Gastrocnemius medialis (tissue), 4 donors: ENCODE measurements around the gene LIN7C.

Experiments
- POLR2A ChIP-seq, 2 donors: fragments of 450-650 bp; IDR thresholded peaks; one replicate each; pipeline ENCODE4 v1.6.1; 2017; ENCODE audit warnings: antibody characterized with exemption in 2 of 2, mild to moderate bottlenecking in 2 of 2, moderate library complexity in 2 of 2
- TF ChIP-seq, protein P1 (sequence below), 5 experiments: fragments of 450-650 bp in 3 of 5; fragments of 200-600 bp in 2 of 5; sonication (generic) in 2 of 5; IDR thresholded peaks in 4 of 5; conservative IDR thresholded peaks in 1 of 5; 1 replicate in 4 of 5; 2 replicates in 1 of 5; pipeline ENCODE4 v1.5.1; 2016 to 2019; ENCODE audit warnings: antibody characterized with exemption in 5 of 5, mild to moderate bottlenecking in 3 of 5, moderate library complexity in 3 of 5

DNA sequence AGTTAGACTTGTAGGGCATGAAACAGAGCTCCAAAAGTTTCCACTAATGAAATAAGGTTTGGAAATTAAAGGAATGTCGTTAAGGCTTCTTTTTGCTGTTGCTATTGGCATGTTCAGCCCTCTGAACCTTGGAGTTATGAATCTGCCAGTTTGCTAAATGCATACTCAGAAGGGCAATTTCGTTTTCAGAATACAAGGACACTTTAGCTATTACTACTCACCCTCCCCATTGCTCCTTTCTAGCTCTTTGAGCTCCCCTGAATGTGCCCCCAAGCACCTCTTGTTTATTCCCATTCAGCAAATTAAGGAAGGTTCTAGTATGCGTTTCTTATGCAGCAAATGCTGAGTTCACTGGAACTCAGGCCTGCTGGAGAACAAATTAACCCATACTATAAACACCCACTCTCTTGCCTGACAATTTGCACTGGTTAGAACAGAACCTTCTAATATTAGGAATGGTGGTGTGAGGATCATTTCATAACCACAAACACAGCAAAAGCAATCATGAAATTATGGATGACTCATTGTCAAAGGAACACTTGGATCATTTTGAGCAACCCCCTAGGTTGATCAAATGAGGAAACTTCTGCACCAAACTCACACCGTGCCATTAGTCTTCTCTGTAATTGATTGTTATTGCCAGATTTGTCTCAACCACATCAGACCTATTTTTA lies 26.2 kb upstream of the LIN7C start:
- TF ChIP-seq, protein P1, sequence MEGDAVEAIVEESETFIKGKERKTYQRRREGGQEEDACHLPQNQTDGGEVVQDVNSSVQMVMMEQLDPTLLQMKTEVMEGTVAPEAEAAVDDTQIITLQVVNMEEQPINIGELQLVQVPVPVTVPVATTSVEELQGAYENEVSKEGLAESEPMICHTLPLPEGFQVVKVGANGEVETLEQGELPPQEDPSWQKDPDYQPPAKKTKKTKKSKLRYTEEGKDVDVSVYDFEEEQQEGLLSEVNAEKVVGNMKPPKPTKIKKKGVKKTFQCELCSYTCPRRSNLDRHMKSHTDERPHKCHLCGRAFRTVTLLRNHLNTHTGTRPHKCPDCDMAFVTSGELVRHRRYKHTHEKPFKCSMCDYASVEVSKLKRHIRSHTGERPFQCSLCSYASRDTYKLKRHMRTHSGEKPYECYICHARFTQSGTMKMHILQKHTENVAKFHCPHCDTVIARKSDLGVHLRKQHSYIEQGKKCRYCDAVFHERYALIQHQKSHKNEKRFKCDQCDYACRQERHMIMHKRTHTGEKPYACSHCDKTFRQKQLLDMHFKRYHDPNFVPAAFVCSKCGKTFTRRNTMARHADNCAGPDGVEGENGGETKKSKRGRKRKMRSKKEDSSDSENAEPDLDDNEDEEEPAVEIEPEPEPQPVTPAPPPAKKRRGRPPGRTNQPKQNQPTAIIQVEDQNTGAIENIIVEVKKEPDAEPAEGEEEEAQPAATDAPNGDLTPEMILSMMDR (IDR thresholded peaks at IDR 0.05 in 4 of 5, conservative IDR thresholded peaks at IDR 0.05 in 1 of 5), result no peak
- TF ChIP-seq POLR2A (IDR thresholded peaks at IDR 0.05), result no peak
